Testis (tissue), 3 donors: ENCODE data around the gene UBE2H. TPM values are rescaled to one million over a fixed set of nuclear protein-coding genes. Genes with fewer than 3 reads are reported as not detected.
A peak's percentile ranks its signal among the peaks of the same experiment; 100 is the strongest.

Experiments used
- DNase-seq: peaks from one replicate; pipeline ENCODE4 v3.0.0-alpha.2; 2019
- H3K27ac ChIP-seq, 2 donors: fragments of 200-600 bp; sonication (generic); one replicate each; pipeline ENCODE4 v1.5.1; 2019
- H3K27me3 ChIP-seq: fragments of 200-600 bp; sonication (generic); one replicate; pipeline ENCODE4 v1.5.1; 2019
- H3K36me3 ChIP-seq: fragments of 200-600 bp; sonication (generic); one replicate; pipeline ENCODE4 v1.5.1; 2017; ENCODE audit warnings: low read depth; ENCODE audit errors: missing control alignments
- H3K4me1 ChIP-seq: fragments of 200-600 bp; sonication (generic); one replicate; pipeline ENCODE4 v1.5.1; 2019
- H3K4me3 ChIP-seq, 2 donors: fragments of 200-600 bp; sonication (generic); one replicate each; pipeline ENCODE4 v1.5.1; 2017 to 2019
- H3K9me3 ChIP-seq: fragments of 200-600 bp; sonication (generic); one replicate; pipeline ENCODE4 v1.5.1; 2017
- POLR2A ChIP-seq: fragments of 450-650 bp; IDR thresholded peaks from one replicate; pipeline ENCODE4 v1.6.1; 2017; ENCODE audit warnings: antibody characterized with exemption, mild to moderate bottlenecking, moderate library complexity
- WGBS, 2 donors: methylation state at CpG; one replicate each; pipeline ENCODE4 v1.1.5; 2018; 5-methylcytosine and 5-hydroxymethylcytosine counted together
- intact Hi-C: fragments of 100-400 bp; cut with DNase I; formaldehyde crosslinking; loops from one replicate; pipeline ENCODE4 v1.15.1; 2023; ENCODE audit warnings: low total_unique reads
- polyA plus RNA-seq: library from polyadenylated mRNA; stranded (reverse); fragments of 350-450 nt; fragmentation: Illumina TruSeq; extraction: RNeasy Lipid Tissue Mini Kit (QIAGEN cat#74804); gene quantifications from one replicate; pipeline ENCODE4 v1.2.3, GENCODE V29; 2014; ENCODE audit warnings: low read depth, low replicate concordance; ENCODE audit not compliant: insufficient read depth
- total RNA-seq, 2 donors: library from RNA; depleted of rRNA; stranded (reverse); fragments of >200 nt; gene quantifications; one replicate each; pipeline ENCODE4 v1.2.3, GENCODE V29; 2016
- TF ChIP-seq, protein P1 (sequence below), 3 experiments: fragments of 450-650 bp in 2 of 3; fragments of 200-600 bp in 1 of 3; sonication (generic) in 1 of 3; IDR thresholded peaks; one replicate each; pipeline ENCODE4 v1.5.1; 2016 to 2019; ENCODE audit warnings: antibody characterized with exemption in 3 of 3, mild to moderate bottlenecking in 2 of 3, moderate library complexity in 1 of 3

UBE2H gene
- total and polyA plus RNA-seq, 3 donors from 2014 or later: 93.5 to 130 (median 126) TPM

- 73 to 79% methylated on average over 1 of the region's 1 CpG for WGBS, 2 donors
- no peaks in the 10 kb centered on the region for H3K9me3 ChIP-seq
- H3K27me3 ChIP-seq: no peaks in the 10 kb centered on the region
- H3K36me3 ChIP-seq: no peaks in the 10 kb centered on the region
- intact Hi-C loops: no loop called here
- TF ChIP-seq, protein P1, sequence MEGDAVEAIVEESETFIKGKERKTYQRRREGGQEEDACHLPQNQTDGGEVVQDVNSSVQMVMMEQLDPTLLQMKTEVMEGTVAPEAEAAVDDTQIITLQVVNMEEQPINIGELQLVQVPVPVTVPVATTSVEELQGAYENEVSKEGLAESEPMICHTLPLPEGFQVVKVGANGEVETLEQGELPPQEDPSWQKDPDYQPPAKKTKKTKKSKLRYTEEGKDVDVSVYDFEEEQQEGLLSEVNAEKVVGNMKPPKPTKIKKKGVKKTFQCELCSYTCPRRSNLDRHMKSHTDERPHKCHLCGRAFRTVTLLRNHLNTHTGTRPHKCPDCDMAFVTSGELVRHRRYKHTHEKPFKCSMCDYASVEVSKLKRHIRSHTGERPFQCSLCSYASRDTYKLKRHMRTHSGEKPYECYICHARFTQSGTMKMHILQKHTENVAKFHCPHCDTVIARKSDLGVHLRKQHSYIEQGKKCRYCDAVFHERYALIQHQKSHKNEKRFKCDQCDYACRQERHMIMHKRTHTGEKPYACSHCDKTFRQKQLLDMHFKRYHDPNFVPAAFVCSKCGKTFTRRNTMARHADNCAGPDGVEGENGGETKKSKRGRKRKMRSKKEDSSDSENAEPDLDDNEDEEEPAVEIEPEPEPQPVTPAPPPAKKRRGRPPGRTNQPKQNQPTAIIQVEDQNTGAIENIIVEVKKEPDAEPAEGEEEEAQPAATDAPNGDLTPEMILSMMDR (IDR thresholded peaks at IDR 0.05): no peak
- no peak for TF ChIP-seq POLR2A
- DNase-seq: no peak
- no peak overlapping the region for H3K4me3 ChIP-seq
- H3K27ac ChIP-seq: peak overlapping the region in 1 of 2 donors; percentile 18
- H3K4me1 ChIP-seq: peaks cover 30% of the 10 kb centered on the region
Observed at GRCh38 chr7:129854401-129854800, 98.4 kb downstream of the UBE2H start.

GRCh38 chr7:129853661-129854268 lies 99.0 kb downstream of the UBE2H start:
- peaks cover 24% of the 10 kb centered on the region for H3K4me1 ChIP-seq
- H3K27me3 ChIP-seq: no peaks in the 10 kb centered on the region
- intact Hi-C loops: no loop called here
- H3K4me3 ChIP-seq: no peak overlapping the region
- no peak for DNase-seq
- peak overlapping the region in 1 of 2 donors; percentile 18 for H3K27ac ChIP-seq
- no peaks in the 10 kb centered on the region for H3K9me3 ChIP-seq
- H3K36me3 ChIP-seq: no peaks in the 10 kb centered on the region
- TF ChIP-seq, protein P1 (IDR thresholded peaks at IDR 0.05): no peak
- TF ChIP-seq POLR2A: no peak
- 86 to 93% methylated on average over 6 of the region's 6 CpGs for WGBS, 2 donors

- Histone ChIP-seq H3K27ac (no peak overlapping the region), H3K9me3 (no peaks in the 10 kb centered on the region), H3K4me3 (no peak overlapping the region), H3K27me3 (no peaks in the 10 kb centered on the region), H3K4me1 (peaks cover 16% of the 10 kb centered on the region), H3K36me3 (no peaks in the 10 kb centered on the region)
- 91% methylated on average over 3 of the region's 3 CpGs for WGBS, 2 donors
- no peak for DNase-seq
- intact Hi-C loops: no loop called here
- TF ChIP-seq, protein P1 (IDR thresholded peaks at IDR 0.05): no peak
- TF ChIP-seq POLR2A: no peak
Observed at GRCh38 chr7:129851809-129852208, 101.0 kb downstream of the UBE2H start.

GRCh38 chr7:129851174-129851573 lies 101.6 kb downstream of the UBE2H start:
- no peaks in the 10 kb centered on the region for H3K27me3 ChIP-seq
- DNase-seq: no peak
- no peak overlapping the region for H3K27ac ChIP-seq
- no peak overlapping the region for H3K4me3 ChIP-seq
- no peaks in the 10 kb centered on the region for H3K9me3 ChIP-seq
- no peaks in the 10 kb centered on the region for H3K36me3 ChIP-seq
- no peak for TF ChIP-seq POLR2A
- TF ChIP-seq, protein P1 (IDR thresholded peaks at IDR 0.05): no peak
- peaks cover 16% of the 10 kb centered on the region for H3K4me1 ChIP-seq
- 79 to 82% methylated on average over 5 of the region's 5 CpGs for WGBS, 2 donors
- intact Hi-C loops: no loop called here

GRCh38 chr7:129848436-129848835 lies 104.3 kb downstream of the UBE2H start:
- no peak overlapping the region for H3K4me3 ChIP-seq
- intact Hi-C loops: no loop called here
- H3K9me3 ChIP-seq: no peaks in the 10 kb centered on the region
- H3K27me3 ChIP-seq: no peaks in the 10 kb centered on the region
- TF ChIP-seq, protein P1 (IDR thresholded peaks at IDR 0.05): no peak
- H3K27ac ChIP-seq: no peak overlapping the region
- no peaks in the 10 kb centered on the region for H3K36me3 ChIP-seq
- WGBS, 2 donors: 79 to 94% methylated on average over 2 of the region's 2 CpGs
- H3K4me1 ChIP-seq: peaks cover 15% of the 10 kb centered on the region
- no peak for DNase-seq
